Mucosa of stomach (tissue), 1 donor: ENCODE data around the gene BOD1.

Experiments used
- H3K27me3 ChIP-seq: one replicate; pipeline ENCODE4 v1.7.0; 2013; ENCODE audit warnings: mild to moderate bottlenecking, low read length; ENCODE audit not compliant: control insufficient read depth, insufficient read depth
- H3K36me3 ChIP-seq: one replicate; pipeline ENCODE4 v1.7.0; 2013; ENCODE audit warnings: low read length; ENCODE audit not compliant: control insufficient read depth, insufficient read depth
- H3K4me1 ChIP-seq: one replicate; pipeline ENCODE4 v1.7.0; 2013; ENCODE audit warnings: mild to moderate bottlenecking, low read length; ENCODE audit not compliant: control insufficient read depth, insufficient read depth
- H3K4me3 ChIP-seq: one replicate; pipeline ENCODE4 v1.7.0; 2013; ENCODE audit warnings: low read length
- H3K9ac ChIP-seq: one replicate; pipeline ENCODE4 v1.7.0; 2013; ENCODE audit warnings: mild to moderate bottlenecking, low read length, moderate library complexity
- H3K9me3 ChIP-seq: one replicate; pipeline ENCODE4 v1.7.0; 2013; ENCODE audit warnings: mild to moderate bottlenecking, low read length, moderate library complexity; ENCODE audit not compliant: control insufficient read depth
- donor health status: Pancreatic carcinoma.

BOD1 gene

DNA sequence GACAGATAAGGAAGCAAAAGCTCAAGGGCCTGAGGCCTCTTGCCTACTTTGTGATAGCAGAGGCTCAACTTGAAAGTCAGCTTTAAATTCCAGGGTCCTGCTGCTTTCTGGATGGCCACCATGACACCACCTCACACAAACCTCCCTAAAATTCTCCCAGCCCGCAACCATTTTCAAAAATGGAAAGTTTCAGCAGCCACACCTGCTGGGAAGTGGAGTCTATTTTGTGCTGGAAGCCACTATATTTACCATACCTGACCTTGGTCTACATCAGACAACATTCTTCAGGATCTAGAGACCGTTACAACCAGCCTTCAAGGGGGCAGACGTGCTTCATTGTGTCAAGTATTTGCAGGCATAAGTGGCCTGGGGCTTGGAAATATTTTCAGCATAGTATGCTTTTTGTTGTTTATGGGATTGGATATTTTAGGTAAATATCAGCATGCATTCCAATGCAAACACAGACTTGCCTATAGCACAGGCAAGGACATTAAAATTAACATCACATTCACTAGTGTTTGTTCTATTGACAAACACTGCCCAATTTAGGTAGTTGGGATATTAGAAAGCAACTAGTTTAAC is 50.9 kb downstream of the BOD1 start:
- Histone ChIP-seq H3K36me3 (no peaks in the 10 kb centered on the region), H3K4me1 (no peaks in the 10 kb centered on the region), H3K9me3 (no peaks in the 10 kb centered on the region), H3K4me3 (no peak overlapping the region), H3K9ac (no peak overlapping the region), H3K27me3 (no peaks in the 10 kb centered on the region)

DNA sequence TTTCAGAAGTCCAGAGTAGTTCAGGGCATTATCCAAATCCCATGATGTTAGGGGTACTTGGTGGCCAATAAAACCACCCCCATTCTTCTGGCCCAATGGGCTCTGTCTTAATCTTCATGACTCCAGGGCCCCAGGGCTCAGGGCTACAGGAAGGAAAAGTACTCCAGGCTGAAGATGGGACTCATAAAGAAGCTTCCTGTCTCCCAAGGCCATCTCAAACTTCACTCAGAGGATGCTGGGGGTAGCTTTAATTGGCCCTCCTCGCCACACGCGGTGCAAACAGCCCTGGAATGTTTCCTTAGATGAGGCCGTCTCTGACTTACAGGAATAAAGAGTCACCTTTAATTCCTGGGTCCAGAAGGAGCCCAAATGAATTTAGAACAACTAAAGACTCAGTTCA is 52.3 kb downstream of the BOD1 start:
- Histone ChIP-seq H3K36me3 (no peaks in the 10 kb centered on the region), H3K9ac (no peak overlapping the region), H3K4me1 (no peaks in the 10 kb centered on the region), H3K4me3 (no peak overlapping the region), H3K9me3 (no peaks in the 10 kb centered on the region), H3K27me3 (no peaks in the 10 kb centered on the region)

GRCh38 chr5:173563246-173563645 is 53.2 kb downstream of the BOD1 start:
- no peaks in the 10 kb centered on the region for H3K4me1 ChIP-seq
- H3K27me3 ChIP-seq, result no peaks in the 10 kb centered on the region
- no peak overlapping the region for H3K4me3 ChIP-seq

DNA sequence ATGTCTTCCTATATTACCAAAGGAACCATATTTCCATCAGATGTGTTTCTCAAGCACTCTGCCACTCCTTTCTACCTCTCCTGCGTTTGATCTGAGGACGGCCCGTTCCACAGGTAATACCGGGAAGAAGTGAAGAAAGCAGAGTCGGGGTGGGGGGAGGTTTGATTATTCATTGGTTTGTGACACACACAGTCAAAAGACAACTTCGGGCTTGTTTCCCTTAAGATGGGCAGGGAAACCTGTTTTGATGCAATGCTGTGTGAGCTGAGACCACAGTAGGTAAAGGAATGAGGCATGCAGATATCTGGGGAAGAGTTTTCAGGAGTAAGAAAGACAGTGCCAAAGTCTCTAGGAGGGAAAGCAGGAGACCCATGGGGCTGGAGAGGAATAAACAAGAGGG is 54.0 kb downstream of the BOD1 start:
- Histone ChIP-seq H3K4me1 (no peaks in the 10 kb centered on the region), H3K4me3 (no peak overlapping the region), H3K9me3 (no peaks in the 10 kb centered on the region), H3K27me3 (no peaks in the 10 kb centered on the region), H3K9ac (no peak overlapping the region), H3K36me3 (no peaks in the 10 kb centered on the region)

More at GRCh38 chr5:173563246-173563645, 53.2 kb downstream of the BOD1 start:
- Histone ChIP-seq H3K9ac (no peak overlapping the region), H3K9me3 (no peaks in the 10 kb centered on the region), H3K36me3 (no peaks in the 10 kb centered on the region)
